Measurements from ENCODE around the gene KLHL21. TPM values are rescaled to one million over a fixed set of nuclear protein-coding genes. Genes with fewer than 3 reads are reported as not detected.
"Not testable (repeated sequence)": the region's sequence is repeated elsewhere in the genome, so short reads cannot be mapped to it uniquely, and the experiment has no call there.

The KLHL21 gene
- polyA plus RNA-seq, 3 donors = 14.5 to 39.0 (median 30.2) TPM

- 78 to 83% (median 81%) methylated on average over 6 of the region's 6 CpGs for WGBS, 3 donors
- H3K27ac ChIP-seq (ENCODE audit: low read depth, low read length) = no peak overlapping the region
Observed at GRCh38 chr1:6577831-6578525, 24.7 kb downstream of the KLHL21 start.

GRCh38 chr1:6574818-6575217, 27.9 kb downstream of the KLHL21 start:
- no peak overlapping the region for H3K27ac ChIP-seq (ENCODE audit: low read depth, low read length)
- 84 to 87% (median 86%) methylated on average over 14 of the region's 14 CpGs for WGBS, 3 donors

- H3K27ac ChIP-seq (ENCODE audit: low read depth, low read length) = no peak overlapping the region
- WGBS, 3 donors = 76 to 78% (median 78%) methylated on average over 8 of the region's 8 CpGs
Observed at GRCh38 chr1:6574025-6574620, 28.5 kb downstream of the KLHL21 start.

GRCh38 chr1:6572653-6573383, 29.9 kb downstream of the KLHL21 start:
- WGBS, 3 donors = 67 to 80% (median 78%) methylated on average over 11 to 12 of the region's 12 CpGs
- H3K27ac ChIP-seq (ENCODE audit: low read depth, low read length) = no peak overlapping the region

- H3K27ac ChIP-seq (ENCODE audit: low read depth, low read length) = no peak overlapping the region
- WGBS, 3 donors = 69 to 82% (median 80%) methylated on average over 5 of the region's 5 CpGs
Observed at GRCh38 chr1:6570987-6571386, 31.7 kb downstream of the KLHL21 start.

- WGBS, 3 donors = 52 to 74% (median 69%) methylated on average over 3 of the region's 3 CpGs
Observed at GRCh38 chr1:6570100-6570499, 32.6 kb downstream of the KLHL21 start.

GRCh38 chr1:6569033-6569432, 33.6 kb downstream of the KLHL21 start:
- no peak overlapping the region for H3K27ac ChIP-seq (ENCODE audit: low read depth, low read length)
- 86 to 93% (median 91%) methylated on average over 11 of the region's 11 CpGs for WGBS, 3 donors

More at GRCh38 chr1:6570100-6570499, 32.6 kb downstream of the KLHL21 start:
- no peak overlapping the region for H3K27ac ChIP-seq (ENCODE audit: low read depth, low read length)

GRCh38 chr1:6560267-6560666, 42.4 kb downstream of the KLHL21 start:
- H3K27ac ChIP-seq (ENCODE audit: low read depth, low read length) = no peak overlapping the region
- WGBS, 3 donors = 66 to 67% (median 67%) methylated on average over 9 of the region's 9 CpGs

GRCh38 chr1:6559161-6559560, 43.5 kb downstream of the KLHL21 start:
- not testable (repeated sequence) for H3K27ac ChIP-seq (ENCODE audit: low read depth, low read length)
- 78 to 93% (median 92%) methylated on average over 11 of the region's 11 CpGs for WGBS, 3 donors

- no peak overlapping the region for H3K27ac ChIP-seq (ENCODE audit: low read depth, low read length)
- 84 to 91% (median 91%) methylated on average over 1 of the region's 1 CpG for WGBS, 3 donors
Observed at GRCh38 chr1:6557597-6557996, 45.1 kb downstream of the KLHL21 start.

- H3K27ac ChIP-seq (ENCODE audit: low read depth, low read length) = no peak within 1 kb of the TSS
- 69 to 74% (median 73%) methylated on average over 19 of the region's 19 CpGs for WGBS, 3 donors
Observed at GRCh38 chr1:6554907-6555778, 47.5 kb downstream of the KLHL21 start, which contains the start of gene TAS1R1. Gene TAS1R1, plus strand, starts transcription at chr1:6555307. Its CDS starts 67 bp downstream, at chr1:6555374.

- WGBS, 3 donors = 1 to 2% (median 2%) methylated on average over 72 to 87 of the region's 87 CpGs
- no peak within 1 kb of the TSS for H3K27ac ChIP-seq (ENCODE audit: low read depth, low read length)
Observed at GRCh38 chr1:6554031-6554906, 48.4 kb downstream of the KLHL21 start, which contains the start of gene NOL9. Gene NOL9, minus strand, starts transcription at chr1:6554513. Its CDS starts 11 bp downstream, at chr1:6554502.

- no peak overlapping the region for H3K27ac ChIP-seq (ENCODE audit: low read depth, low read length)
- 56 to 70% (median 64%) methylated on average over 4 of the region's 4 CpGs for WGBS, 3 donors
Observed at GRCh38 chr1:6547301-6547700, 55.4 kb downstream of the KLHL21 start.

GRCh38 chr1:6546326-6546725, 56.3 kb downstream of the KLHL21 start:
- no peak overlapping the region for H3K27ac ChIP-seq (ENCODE audit: low read depth, low read length)
- 53 to 78% (median 61%) methylated on average over 5 of the region's 5 CpGs for WGBS, 3 donors

- WGBS, 3 donors = 53 to 77% (median 74%) methylated on average over 10 of the region's 10 CpGs
- H3K27ac ChIP-seq (ENCODE audit: low read depth, low read length) = no peak overlapping the region
Observed at GRCh38 chr1:6545276-6546112, 57.2 kb downstream of the KLHL21 start.

GRCh38 chr1:6544831-6545230, 57.8 kb downstream of the KLHL21 start:
- no peak overlapping the region for H3K27ac ChIP-seq (ENCODE audit: low read depth, low read length)
- WGBS, 3 donors = 71 to 87% (median 76%) methylated on average over 3 of the region's 3 CpGs
